Mesendoderm (in vitro differentiated cells): ENCODE results near the gene COL18A1.

ENCODE experiments used
- DNase-seq: peaks from one replicate; pipeline ENCODE4 v3.0.0; 2013
- H2AK5ac ChIP-seq: 2 replicates; pipeline ENCODE4 v1.6.1; 2013; ENCODE audit warnings: low read length, inconsistent platforms
- H2BK120ac ChIP-seq: 2 replicates; pipeline ENCODE4 v1.6.1; 2013; ENCODE audit warnings: low read depth, mild to moderate bottlenecking, low read length, moderate library complexity, mixed read lengths
- H2BK15ac ChIP-seq: replicated peaks from 2 replicates; pipeline ENCODE4 v1.6.1; 2013; ENCODE audit warnings: low read depth, mild to moderate bottlenecking, moderate library complexity
- H2BK5ac ChIP-seq: 2 replicates; pipeline ENCODE4 v1.6.1; 2013; ENCODE audit warnings: low read length, inconsistent platforms
- H3K18ac ChIP-seq: 2 replicates; pipeline ENCODE4 v1.6.1; 2013; ENCODE audit warnings: mild to moderate bottlenecking, low read length, mixed read lengths
- H3K23ac ChIP-seq: one replicate; pipeline ENCODE4 v1.6.1; 2013; ENCODE audit warnings: low read length
- H3K27ac ChIP-seq: 2 replicates; pipeline ENCODE4 v1.5.1; 2013; ENCODE audit warnings: low read depth, mild to moderate bottlenecking, inconsistent platforms, low read length, moderate library complexity
- H3K27me3 ChIP-seq: 2 replicates; pipeline ENCODE4 v1.6.1; 2013; ENCODE audit warnings: low read length, control low read depth, mild to moderate bottlenecking, inconsistent platforms; ENCODE audit not compliant: insufficient read depth, poor library complexity
- H3K36me3 ChIP-seq: 2 replicates; pipeline ENCODE4 v1.6.1; 2013; ENCODE audit warnings: low read length, inconsistent platforms; ENCODE audit not compliant: control insufficient read depth, insufficient read depth
- H3K4ac ChIP-seq: one replicate; pipeline ENCODE4 v1.6.1; 2013; ENCODE audit warnings: low read depth, mild to moderate bottlenecking, low read length, moderate library complexity
- H3K4me1 ChIP-seq: 2 replicates; pipeline ENCODE4 v1.6.1; 2013; ENCODE audit warnings: low read depth, low read length, inconsistent platforms; ENCODE audit not compliant: control insufficient read depth
- H3K4me2 ChIP-seq: 2 replicates; pipeline ENCODE4 v1.6.1; 2013; ENCODE audit warnings: low read length
- H3K4me3 ChIP-seq: 2 replicates; pipeline ENCODE4 v1.5.1; 2013; ENCODE audit warnings: mild to moderate bottlenecking, low read length
- H3K56ac ChIP-seq: one replicate; pipeline ENCODE4 v1.6.1; 2013; ENCODE audit warnings: low read length
- H3K79me1 ChIP-seq: 2 replicates; pipeline ENCODE4 v1.6.1; 2013; ENCODE audit warnings: low read length, inconsistent platforms
- H3K79me2 ChIP-seq: 2 replicates; pipeline ENCODE4 v1.6.1; 2013; ENCODE audit warnings: mild to moderate bottlenecking, low read length; ENCODE audit not compliant: control insufficient read depth, insufficient read depth
- H3K9ac ChIP-seq: 2 replicates; pipeline ENCODE4 v1.6.1; 2013; ENCODE audit warnings: low read length, inconsistent platforms
- H4K5ac ChIP-seq: one replicate; pipeline ENCODE4 v1.6.1; 2013; ENCODE audit warnings: low read length
- H4K8ac ChIP-seq: one replicate; pipeline ENCODE4 v1.6.1; 2013; ENCODE audit warnings: low read depth, mild to moderate bottlenecking, control low read depth, low read length, moderate library complexity
- WGBS: extraction: QIAGEN DNeasy Blood & Tissue Kit; methylation state at CpG from one replicate; pipeline ENCODE4 v1.1.7; 2013; ENCODE audit warnings: low lambda C conversion rate, missing lambda C conversion rate; ENCODE audit not compliant: insufficient coverage; ENCODE audit errors: extremely low coverage; 5-methylcytosine and 5-hydroxymethylcytosine counted together

Gene COL18A1

DNA sequence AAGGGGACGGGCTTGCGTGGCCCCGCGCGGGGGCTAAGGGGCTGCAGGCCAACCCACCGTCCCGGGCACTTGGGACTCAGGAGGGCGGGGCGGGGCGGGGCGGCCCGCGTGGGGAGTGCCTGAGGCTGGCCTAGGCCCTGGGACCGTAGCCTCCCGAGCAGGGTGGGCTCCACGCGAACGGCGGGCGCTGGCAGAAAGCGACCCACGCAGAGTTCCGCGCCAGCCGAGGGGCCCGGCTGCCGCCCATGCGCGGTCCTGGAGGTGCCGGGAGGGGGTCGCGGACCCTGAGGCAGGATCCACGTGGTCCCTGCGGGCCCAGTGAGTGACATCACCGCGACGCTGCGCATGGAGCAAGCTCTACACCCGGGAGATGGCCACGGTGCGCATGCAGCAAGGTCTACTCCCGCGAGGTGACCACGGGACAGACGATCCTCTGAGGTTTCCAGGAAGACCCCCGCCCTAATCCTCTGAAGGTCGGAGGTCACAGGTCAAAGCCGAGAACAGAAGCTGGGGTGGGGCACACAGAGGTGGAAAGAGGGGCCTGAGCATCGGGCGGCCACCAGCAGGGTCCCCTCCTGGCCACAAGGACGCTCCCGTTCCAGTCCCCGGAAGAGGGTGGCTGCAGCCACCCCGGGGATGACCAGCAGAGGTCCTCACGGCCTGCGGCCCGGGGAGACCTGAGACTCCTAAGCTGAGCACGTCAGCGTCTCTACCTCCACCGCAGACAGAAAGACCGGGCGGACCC is 150.8 kb downstream of the COL18A1 start:
- no CpG with 5 or more reads among the region's 62 CpGs for WGBS
- Histone ChIP-seq H3K36me3 (no peaks in the 10 kb centered on the region), H3K56ac (peak overlapping the region; percentile 89), H3K4me3 (peak overlapping the region; percentile 8), H3K23ac (no peak overlapping the region), H3K79me2 (no peaks in the 10 kb centered on the region), H2BK120ac (no peak overlapping the region), H3K27me3 (no peaks in the 10 kb centered on the region), H3K27ac (no peak overlapping the region), H2BK5ac (no peak overlapping the region), H4K8ac (no peak overlapping the region), H2BK15ac (no peak overlapping the region), H2AK5ac (no peak overlapping the region), H3K18ac (peak overlapping the region; percentile 53), H3K4ac (peak overlapping the region; percentile 24), H3K79me1 (no peaks in the 10 kb centered on the region), H3K9ac (peak overlapping the region; percentile 21), H3K4me1 (no peaks in the 10 kb centered on the region), H3K4me2 (peak overlapping the region; percentile 65), H4K5ac (no peak overlapping the region)
- DNase-seq: peak; percentile 96

DNA sequence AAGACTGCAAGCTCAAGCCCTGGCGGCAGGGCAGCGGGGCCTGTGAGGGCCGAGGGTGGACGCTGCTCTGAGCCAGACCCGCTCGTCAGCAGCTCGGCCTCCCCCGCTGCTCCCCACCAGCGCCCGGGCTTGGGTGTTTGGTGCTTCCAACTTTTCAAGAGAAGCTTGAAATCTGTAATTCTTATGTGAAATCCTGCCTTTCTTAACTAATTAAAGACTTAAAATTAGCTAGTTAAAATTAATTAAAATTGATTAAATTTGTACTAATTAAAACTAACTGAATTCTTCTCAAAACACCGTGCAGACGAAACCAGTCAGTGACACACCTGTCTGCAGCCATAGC is 151.3 kb downstream of the COL18A1 start:
- no peak overlapping the region for H2BK120ac ChIP-seq
- no peaks in the 10 kb centered on the region for H3K36me3 ChIP-seq
- H4K8ac ChIP-seq: no peak overlapping the region
- no peak overlapping the region for H3K9ac ChIP-seq
- H3K4me2 ChIP-seq: no peak overlapping the region
- no peak overlapping the region for H3K23ac ChIP-seq
- no peak overlapping the region for H3K4me3 ChIP-seq
- no peaks in the 10 kb centered on the region for H3K79me2 ChIP-seq
- H3K4ac ChIP-seq: no peak overlapping the region
- DNase-seq: no peak
- no peak overlapping the region for H3K18ac ChIP-seq
- no peak overlapping the region for H3K27ac ChIP-seq
- H3K27me3 ChIP-seq: no peaks in the 10 kb centered on the region
- no peak overlapping the region for H4K5ac ChIP-seq
- no peaks in the 10 kb centered on the region for H3K4me1 ChIP-seq
- WGBS: no CpG with 5 or more reads among the region's 12 CpGs
- H3K56ac ChIP-seq: no peak overlapping the region
- H2BK5ac ChIP-seq: no peak overlapping the region
- no peaks in the 10 kb centered on the region for H3K79me1 ChIP-seq
- H2BK15ac ChIP-seq: no peak overlapping the region
- H2AK5ac ChIP-seq: no peak overlapping the region

DNA sequence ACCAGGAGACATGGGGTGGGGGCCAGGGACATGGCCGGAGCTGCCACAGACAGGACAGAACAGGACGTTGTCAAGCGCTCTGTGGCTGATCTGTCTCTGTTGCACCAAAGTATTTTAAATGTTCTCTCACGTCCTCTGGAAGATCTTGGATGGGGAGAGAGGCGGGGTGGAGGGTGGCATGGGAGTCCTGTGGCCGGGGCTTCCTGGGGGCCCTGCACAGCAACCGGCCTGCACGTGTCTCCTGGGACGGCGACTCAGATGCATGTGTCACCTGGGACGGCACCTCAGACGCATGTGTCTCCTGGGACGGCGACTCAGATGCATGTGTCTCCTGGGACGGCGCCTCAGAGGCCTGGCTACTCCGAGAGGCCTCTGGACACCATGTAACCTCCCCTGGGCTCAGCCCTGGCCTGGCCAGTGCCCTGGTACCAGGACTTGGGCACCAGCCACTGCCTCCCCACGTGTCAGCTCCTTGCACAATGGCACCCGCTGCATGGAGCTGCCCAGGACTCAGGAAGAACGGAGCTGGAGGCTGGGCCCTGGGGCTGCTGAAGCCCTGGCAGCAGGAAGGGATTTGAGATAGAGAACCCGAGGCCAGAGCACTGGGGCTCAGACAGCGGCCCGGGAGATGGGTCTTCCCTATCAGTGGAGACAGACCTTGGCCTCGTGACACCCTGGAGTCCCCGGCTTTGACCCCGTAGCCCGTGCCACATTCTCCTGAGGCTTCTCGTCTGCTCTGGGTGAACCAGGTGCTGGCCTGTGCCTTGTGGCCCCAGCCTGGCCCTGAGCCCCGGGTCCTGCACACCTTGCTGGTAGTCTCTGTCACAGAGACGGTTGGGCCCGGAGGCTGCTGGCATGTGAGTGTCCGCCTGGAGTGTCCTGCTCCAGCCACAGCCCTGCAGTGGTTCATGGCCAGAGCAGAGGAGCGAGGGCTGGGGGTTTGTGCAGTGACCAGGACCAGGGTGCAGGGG is 152.0 kb downstream of the COL18A1 start:
- Histone ChIP-seq H3K27ac (no peak overlapping the region), H2BK120ac (no peak overlapping the region), H2BK5ac (no peak overlapping the region), H3K79me2 (no peaks in the 10 kb centered on the region), H3K4ac (no peak overlapping the region), H3K36me3 (no peaks in the 10 kb centered on the region), H3K18ac (no peak overlapping the region), H3K4me1 (no peaks in the 10 kb centered on the region), H3K23ac (no peak overlapping the region), H2AK5ac (no peak overlapping the region), H3K9ac (no peak overlapping the region), H3K79me1 (no peaks in the 10 kb centered on the region), H3K4me3 (no peak overlapping the region), H3K4me2 (no peak overlapping the region), H4K8ac (no peak overlapping the region), H3K56ac (no peak overlapping the region), H2BK15ac (no peak overlapping the region), H3K27me3 (no peaks in the 10 kb centered on the region), H4K5ac (no peak overlapping the region)
- no peak for DNase-seq
- WGBS: no CpG with 5 or more reads among the region's 33 CpGs

DNA sequence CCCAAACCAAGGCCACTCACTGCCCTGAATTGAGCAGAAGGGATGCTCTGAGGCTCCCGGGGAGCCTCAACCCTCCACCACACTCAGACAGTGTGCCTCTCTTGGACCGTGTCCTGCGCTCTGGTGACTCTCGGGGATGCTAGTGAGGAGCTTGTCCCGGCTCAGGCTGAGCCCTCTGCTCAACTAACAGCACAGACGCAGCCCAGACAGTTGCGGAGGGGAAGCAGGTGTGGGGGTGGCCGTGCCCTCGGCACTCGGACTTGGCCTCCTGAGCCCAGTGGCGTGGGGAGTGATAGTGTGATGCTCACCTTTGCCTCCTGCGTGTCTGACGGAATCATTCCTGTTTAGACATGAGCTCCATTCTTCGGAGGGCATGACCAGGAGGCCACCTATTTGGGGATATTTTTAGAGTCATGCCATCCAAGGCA is 152.7 kb downstream of the COL18A1 start:
- H3K79me2 ChIP-seq: no peaks in the 10 kb centered on the region
- no peak overlapping the region for H3K4me3 ChIP-seq
- no peak overlapping the region for H3K4me2 ChIP-seq
- H3K27me3 ChIP-seq: no peaks in the 10 kb centered on the region
- H4K5ac ChIP-seq: no peak overlapping the region
- H3K4me1 ChIP-seq: no peaks in the 10 kb centered on the region
- H2BK15ac ChIP-seq: no peak overlapping the region
- H2BK5ac ChIP-seq: no peak overlapping the region
- H2BK120ac ChIP-seq: no peak overlapping the region
- H3K27ac ChIP-seq: no peak overlapping the region
- no peak overlapping the region for H4K8ac ChIP-seq
- no peak overlapping the region for H3K9ac ChIP-seq
- no peak overlapping the region for H3K23ac ChIP-seq
- H3K4ac ChIP-seq: no peak overlapping the region
- H3K79me1 ChIP-seq: no peaks in the 10 kb centered on the region
- no peak for DNase-seq
- H3K18ac ChIP-seq: no peak overlapping the region
- no peak overlapping the region for H2AK5ac ChIP-seq
- WGBS: no CpG with 5 or more reads among the region's 14 CpGs
- peak overlapping the region; percentile 7 for H3K56ac ChIP-seq
- H3K36me3 ChIP-seq: no peaks in the 10 kb centered on the region

DNA sequence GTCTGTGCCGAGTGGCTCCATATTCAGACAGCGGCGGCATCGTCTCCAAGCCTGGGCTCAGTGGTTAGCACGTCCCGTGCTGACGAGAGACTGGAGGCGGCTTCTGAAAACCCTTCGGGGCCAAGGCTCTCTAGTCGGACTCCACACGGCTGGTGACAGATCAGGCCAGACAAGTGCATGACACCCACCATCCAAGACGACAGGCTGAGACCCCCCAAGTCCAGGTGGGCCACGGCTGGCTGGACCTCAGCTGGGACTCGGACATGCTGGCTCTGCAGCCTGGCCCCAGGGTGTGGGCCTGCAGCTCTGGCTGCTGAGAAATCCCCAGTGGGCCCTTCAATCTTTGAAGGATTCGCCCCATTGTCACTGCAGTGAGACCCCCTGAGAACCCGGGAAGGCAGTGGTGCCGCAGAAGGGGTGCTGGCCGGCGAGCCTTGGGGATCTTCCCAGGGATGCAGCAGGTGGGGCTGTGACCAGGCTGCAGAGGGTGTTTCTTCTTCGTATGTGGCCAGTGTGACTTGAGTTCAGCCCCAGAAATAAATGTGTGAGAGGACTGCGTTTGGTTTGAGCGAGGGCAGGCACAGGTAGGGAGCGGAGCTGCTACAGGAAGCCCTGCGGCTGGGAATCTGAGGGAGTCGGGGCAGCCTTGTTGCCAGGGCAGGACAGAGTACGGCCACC is 153.2 kb downstream of the COL18A1 start:
- no peak overlapping the region for H4K5ac ChIP-seq
- H2BK15ac ChIP-seq: no peak overlapping the region
- no peak overlapping the region for H2BK120ac ChIP-seq
- no peak overlapping the region for H3K56ac ChIP-seq
- no peak overlapping the region for H3K9ac ChIP-seq
- H3K36me3 ChIP-seq: no peaks in the 10 kb centered on the region
- H2AK5ac ChIP-seq: no peak overlapping the region
- no peak overlapping the region for H4K8ac ChIP-seq
- WGBS: no CpG with 5 or more reads among the region's 26 CpGs
- no peak for DNase-seq
- H3K79me1 ChIP-seq: no peaks in the 10 kb centered on the region
- no peak overlapping the region for H3K4ac ChIP-seq
- no peaks in the 10 kb centered on the region for H3K79me2 ChIP-seq
- H3K4me3 ChIP-seq: no peak overlapping the region
- no peak overlapping the region for H3K4me2 ChIP-seq
- H3K18ac ChIP-seq: no peak overlapping the region
- H3K27me3 ChIP-seq: no peaks in the 10 kb centered on the region
- no peaks in the 10 kb centered on the region for H3K4me1 ChIP-seq
- no peak overlapping the region for H3K27ac ChIP-seq
- no peak overlapping the region for H2BK5ac ChIP-seq
- no peak overlapping the region for H3K23ac ChIP-seq
